ENCODE results near the gene FBRSL1. TPM values are rescaled to one million over a fixed set of nuclear protein-coding genes. Genes with fewer than 3 reads are reported as not detected.

Gene FBRSL1
- total RNA-seq, 1 donor from 2014 or later, result 43.8 TPM

DNA sequence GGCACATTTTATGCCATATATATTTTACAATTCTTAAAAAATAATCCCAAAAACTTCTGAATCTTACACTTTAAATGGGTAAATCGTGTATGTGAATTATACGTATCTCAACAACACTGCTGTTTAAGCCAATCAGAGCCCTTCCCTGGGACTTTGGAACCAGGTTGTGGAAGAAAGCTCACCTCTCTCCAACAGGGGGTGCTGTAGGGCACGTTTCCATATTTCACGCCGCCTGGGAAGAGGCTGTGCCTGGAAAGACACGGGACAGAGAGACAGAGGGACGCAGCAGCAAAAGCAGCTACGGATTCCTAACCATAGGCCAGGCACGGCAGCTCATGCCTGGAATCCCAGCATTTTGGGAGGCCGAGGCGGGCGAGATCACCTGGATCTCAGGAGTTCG, 29.4 kb upstream of the FBRSL1 start:
- no peak overlapping the region for H3K27ac ChIP-seq (ENCODE audit: low read depth, low read length)
- no peak overlapping the region for H3K4me2 ChIP-seq (ENCODE audit: low read length)
- H2AFZ ChIP-seq (ENCODE audit: low read depth, low read length), result no peak overlapping the region
- Mint-ChIP-seq H3K4me3 (ENCODE audit: unreplicated experiment) (no peak overlapping the region), H3K27ac (ENCODE audit: unreplicated experiment) (no peak overlapping the region), H3K9me3 (ENCODE audit: unreplicated experiment) (peaks cover 3% of the 10 kb centered on the region), H3K27me3 (ENCODE audit: low read depth, unreplicated experiment) (peaks cover 22% of the 10 kb centered on the region), H3K36me3 (ENCODE audit: low read depth, unreplicated experiment) (no peaks in the 10 kb centered on the region), H3K4me1 (ENCODE audit: low read depth, unreplicated experiment) (no peaks in the 10 kb centered on the region)
- peaks cover 5% of the 10 kb centered on the region for H3K9me3 ChIP-seq (ENCODE audit: insufficient read depth, low read depth, low read length)
- FAIRE-seq, result no peak
- H3K27me3 ChIP-seq (ENCODE audit: insufficient read depth, low read length), result peaks cover 6% of the 10 kb centered on the region
- no peak overlapping the region for H3K9ac ChIP-seq (ENCODE audit: low read length)
- H4K20me1 ChIP-seq (ENCODE audit: insufficient read depth, low read length), result no peaks in the 10 kb centered on the region
- H3K79me2 ChIP-seq (ENCODE audit: insufficient read depth, low read length), result no peaks in the 10 kb centered on the region
- no peaks in the 10 kb centered on the region for H3K36me3 ChIP-seq (ENCODE audit: insufficient read depth, low read length)
- DNase-seq (ENCODE audit: low read depth), result no peak
- peaks cover 4% of the 10 kb centered on the region for H3K4me1 ChIP-seq (ENCODE audit: insufficient read depth, low read length)
- no peak overlapping the region for H3K4me3 ChIP-seq (ENCODE audit: insufficient read depth, low read depth, low read length)
- TF ChIP-seq CTCF (IDR thresholded peaks at IDR 0.05; ENCODE audit: insufficient read depth, low read depth, low read length), result no peak
- TF ChIP-seq EZH2 (IDR thresholded peaks at IDR 0.05; ENCODE audit: insufficient read depth, low read length), result no peak

- peaks cover 3% of the 10 kb centered on the region for H3K4me1 Mint-ChIP-seq (ENCODE audit: low read depth, unreplicated experiment)
- FAIRE-seq, result no peak
These were observed 28.4 kb upstream of the FBRSL1 start for GRCh38 chr12:132461526-132461925.

More at GRCh38 chr12:132461526-132461925, 28.4 kb upstream of the FBRSL1 start:
- Mint-ChIP-seq H3K36me3 (ENCODE audit: low read depth, unreplicated experiment) (no peaks in the 10 kb centered on the region), H3K4me3 (ENCODE audit: unreplicated experiment) (no peak overlapping the region), H3K9me3 (ENCODE audit: unreplicated experiment) (peaks cover 3% of the 10 kb centered on the region), H3K27me3 (ENCODE audit: low read depth, unreplicated experiment) (peaks cover 20% of the 10 kb centered on the region), H3K27ac (ENCODE audit: unreplicated experiment) (no peak overlapping the region)
- H3K79me2 ChIP-seq (ENCODE audit: insufficient read depth, low read length), result no peaks in the 10 kb centered on the region
- H3K9me3 ChIP-seq (ENCODE audit: insufficient read depth, low read depth, low read length), result peaks cover 3% of the 10 kb centered on the region
- peaks cover 9% of the 10 kb centered on the region for H3K4me1 ChIP-seq (ENCODE audit: insufficient read depth, low read length)
- TF ChIP-seq EZH2 (IDR thresholded peaks at IDR 0.05; ENCODE audit: insufficient read depth, low read length), result no peak
- no peak for TF ChIP-seq CTCF (IDR thresholded peaks at IDR 0.05; ENCODE audit: insufficient read depth, low read depth, low read length)
- H3K27ac ChIP-seq (ENCODE audit: low read depth, low read length), result no peak overlapping the region
- peaks cover 6% of the 10 kb centered on the region for H3K27me3 ChIP-seq (ENCODE audit: insufficient read depth, low read length)
- no peaks in the 10 kb centered on the region for H4K20me1 ChIP-seq (ENCODE audit: insufficient read depth, low read length)
- no peak overlapping the region for H3K4me3 ChIP-seq (ENCODE audit: insufficient read depth, low read depth, low read length)
- H3K4me2 ChIP-seq (ENCODE audit: low read length), result no peak overlapping the region
- H3K9ac ChIP-seq (ENCODE audit: low read length), result no peak overlapping the region
- no peak overlapping the region for H2AFZ ChIP-seq (ENCODE audit: low read depth, low read length)
- no peaks in the 10 kb centered on the region for H3K36me3 ChIP-seq (ENCODE audit: insufficient read depth, low read length)
- DNase-seq (ENCODE audit: low read depth), result peak; percentile 12

Measured in astrocyte (in vitro differentiated cells and primary cell).